Superior temporal gyrus (tissue), 1 donor: Measurements from ENCODE around the gene C6orf163.
A peak's percentile ranks its signal among the peaks of the same experiment; 100 is the strongest.

Source experiments
- DNase-seq: peaks from one replicate; pipeline ENCODE4 v3.0.0-alpha.2; 2016; ENCODE audit errors: extremely low spot score

Gene C6orf163

DNA sequence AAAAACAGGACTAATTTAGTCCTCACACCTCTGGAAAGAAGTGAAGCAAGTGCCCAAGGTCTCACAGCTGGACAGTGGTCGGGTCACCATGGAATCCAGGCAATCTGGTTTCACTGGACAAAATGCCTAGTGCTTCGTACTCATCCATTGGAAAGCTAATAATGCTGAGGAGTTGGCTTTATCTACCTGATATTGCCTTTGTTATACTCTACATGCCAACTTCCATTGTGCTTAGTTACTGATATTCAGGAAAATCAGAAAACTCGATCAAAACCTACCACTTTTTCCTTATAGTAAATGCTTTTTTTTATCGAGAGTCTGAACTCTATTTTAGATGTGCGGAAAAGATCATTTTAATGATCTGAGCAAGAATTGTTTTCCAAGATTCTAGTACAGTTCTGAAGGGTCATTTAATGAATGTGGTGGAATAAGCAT, 64.1 kb downstream of the C6orf163 start:
- DNase-seq, result peak; percentile 88
